Transverse colon (tissue), 4 donors: ENCODE measurements around the gene FOXA2. TPM values are rescaled to one million over a fixed set of nuclear protein-coding genes. Genes with fewer than 3 reads are reported as not detected.

Experiments used
- DNase-seq: peaks from one replicate; pipeline ENCODE4 v3.0.0-alpha.2; 2019
- H3K27ac ChIP-seq, 4 donors: fragments of 200-600 bp; sonication (generic); 2 replicates each; pipeline ENCODE4 v1.5.1; 2016 to 2018; ENCODE audit warnings: inconsistent platforms in 4 of 4
- H3K27me3 ChIP-seq: fragments of 200-600 bp; sonication (generic); 2 replicates; pipeline ENCODE4 v1.5.1; 2017; ENCODE audit warnings: inconsistent platforms
- H3K36me3 ChIP-seq, 4 donors: fragments of 200-600 bp; sonication (generic); 2 replicates each; pipeline ENCODE4 v1.5.1; 2017 to 2019; ENCODE audit warnings: inconsistent platforms in 4 of 4
- H3K4me1 ChIP-seq, 4 donors: fragments of 200-600 bp; sonication (generic); 2 replicates each; pipeline ENCODE4 v1.5.1; 2017 to 2020; ENCODE audit warnings: inconsistent platforms in 4 of 4
- H3K4me3 ChIP-seq, 4 donors: fragments of 200-600 bp; sonication (generic); 1 replicate in 1 of 4; 2 replicates in 3 of 4; pipeline versions ENCODE4 v1.5.1 to v1.6.1; 2017 to 2019; ENCODE audit warnings: inconsistent platforms in 4 of 4
- H3K9me3 ChIP-seq, 2 donors: fragments of 200-600 bp; sonication (generic); 2 replicates each; pipeline ENCODE4 v1.5.1; 2017 to 2019; ENCODE audit warnings: inconsistent platforms in 2 of 2
- EP300 ChIP-seq: sonication (generic); formaldehyde crosslinking; IDR thresholded peaks from one replicate; pipeline ENCODE4 v1.6.1; 2017; ENCODE audit warnings: antibody characterized with exemption, low read depth
- POLR2A ChIP-seq: fragments of 450-650 bp; IDR thresholded peaks from one replicate; pipeline ENCODE4 v1.6.1; 2016; ENCODE audit warnings: antibody characterized with exemption, mild to moderate bottlenecking, moderate library complexity
- POLR2AphosphoS5 ChIP-seq, 3 donors: sonication (generic); formaldehyde crosslinking; IDR thresholded peaks; one replicate each; pipeline ENCODE4 v1.6.1; 2016; ENCODE audit warnings: antibody characterized with exemption in 3 of 3
- WGBS, 2 donors: methylation state at CpG; one replicate each; pipeline ENCODE4 v1.1.5; 2018; ENCODE audit warnings: low coverage in 1 of 2; 5-methylcytosine and 5-hydroxymethylcytosine counted together
- in situ Hi-C, 4 donors: fragments of 200-750 bp; cut with MboI; loops; one replicate each; pipeline versions ENCODE4 v1.15.0 to v1.15.1; 2017; ENCODE audit warnings: low sequenced_read_pairs in 3 of 4, low pct_ligation_motif_present in 1 of 4, low pct_unique_long_range_greater_than_20kb in 1 of 4
- intact Hi-C: fragments of 100-400 bp; cut with DNase I; formaldehyde crosslinking; loops from one replicate; pipeline ENCODE4 v1.15.1; 2023; ENCODE audit warnings: low total_unique reads
- total RNA-seq, 4 donors: library from RNA; depleted of rRNA; stranded (reverse); fragments of >200 nt; gene quantifications; one replicate each; pipeline ENCODE4 v1.1.0, GENCODE V29; 2016
- TF ChIP-seq, protein P1 (sequence below), 5 experiments: fragments of 200-600 bp in 3 of 5; fragments of 450-650 bp in 2 of 5; sonication (generic) in 3 of 5; IDR thresholded peaks; 1 replicate in 2 of 5; 2 replicates in 3 of 5; pipeline ENCODE4 v1.5.1; 2016 to 2017; ENCODE audit warnings: antibody characterized with exemption in 5 of 5, inconsistent platforms in 3 of 5, mild to moderate bottlenecking in 2 of 5, moderate library complexity in 1 of 5

Gene FOXA2
- total RNA-seq, 4 donors from 2014 or later = 10.5 to 16.1 (median 12.6) TPM

DNA sequence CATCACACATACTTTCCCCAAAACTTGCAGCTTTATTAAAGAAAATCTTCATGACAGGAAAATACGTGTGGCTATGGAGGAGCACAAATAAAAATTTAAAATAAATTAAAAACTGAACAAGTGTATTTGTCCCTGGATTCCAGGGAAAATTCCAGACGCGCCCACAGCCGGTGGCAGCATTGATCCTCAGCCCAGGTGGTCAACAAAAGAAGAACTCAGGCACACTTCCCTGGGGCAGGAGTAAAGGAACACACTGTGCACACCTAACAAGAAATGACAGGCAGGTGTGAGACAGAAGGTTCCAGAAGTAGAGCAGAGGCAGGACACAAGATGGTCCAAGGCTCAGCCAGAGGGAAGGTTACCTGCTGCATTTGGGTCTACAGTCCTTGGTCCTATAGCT, 36.3 kb downstream of the FOXA2 start:
- H3K27ac ChIP-seq = no peak overlapping the region
- WGBS, 2 donors = 66 to 71% methylated on average over 4 of the region's 4 CpGs
- TF ChIP-seq EP300 (no peak), POLR2A (no peak), POLR2AphosphoS5 (IDR thresholded peaks at IDR 0.05) (no peak)
- TF ChIP-seq, protein P1, sequence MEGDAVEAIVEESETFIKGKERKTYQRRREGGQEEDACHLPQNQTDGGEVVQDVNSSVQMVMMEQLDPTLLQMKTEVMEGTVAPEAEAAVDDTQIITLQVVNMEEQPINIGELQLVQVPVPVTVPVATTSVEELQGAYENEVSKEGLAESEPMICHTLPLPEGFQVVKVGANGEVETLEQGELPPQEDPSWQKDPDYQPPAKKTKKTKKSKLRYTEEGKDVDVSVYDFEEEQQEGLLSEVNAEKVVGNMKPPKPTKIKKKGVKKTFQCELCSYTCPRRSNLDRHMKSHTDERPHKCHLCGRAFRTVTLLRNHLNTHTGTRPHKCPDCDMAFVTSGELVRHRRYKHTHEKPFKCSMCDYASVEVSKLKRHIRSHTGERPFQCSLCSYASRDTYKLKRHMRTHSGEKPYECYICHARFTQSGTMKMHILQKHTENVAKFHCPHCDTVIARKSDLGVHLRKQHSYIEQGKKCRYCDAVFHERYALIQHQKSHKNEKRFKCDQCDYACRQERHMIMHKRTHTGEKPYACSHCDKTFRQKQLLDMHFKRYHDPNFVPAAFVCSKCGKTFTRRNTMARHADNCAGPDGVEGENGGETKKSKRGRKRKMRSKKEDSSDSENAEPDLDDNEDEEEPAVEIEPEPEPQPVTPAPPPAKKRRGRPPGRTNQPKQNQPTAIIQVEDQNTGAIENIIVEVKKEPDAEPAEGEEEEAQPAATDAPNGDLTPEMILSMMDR (IDR thresholded peaks at IDR 0.05) = no peak
- no peaks in the 10 kb centered on the region for H3K4me1 ChIP-seq
- no peak for DNase-seq
- in situ Hi-C loops (no loop called here), intact Hi-C loops (no loop called here)
- no peaks in the 10 kb centered on the region for H3K9me3 ChIP-seq
- no peaks in the 10 kb centered on the region for H3K36me3 ChIP-seq
- H3K4me3 ChIP-seq = no peak overlapping the region
- H3K27me3 ChIP-seq = no peaks in the 10 kb centered on the region

DNA sequence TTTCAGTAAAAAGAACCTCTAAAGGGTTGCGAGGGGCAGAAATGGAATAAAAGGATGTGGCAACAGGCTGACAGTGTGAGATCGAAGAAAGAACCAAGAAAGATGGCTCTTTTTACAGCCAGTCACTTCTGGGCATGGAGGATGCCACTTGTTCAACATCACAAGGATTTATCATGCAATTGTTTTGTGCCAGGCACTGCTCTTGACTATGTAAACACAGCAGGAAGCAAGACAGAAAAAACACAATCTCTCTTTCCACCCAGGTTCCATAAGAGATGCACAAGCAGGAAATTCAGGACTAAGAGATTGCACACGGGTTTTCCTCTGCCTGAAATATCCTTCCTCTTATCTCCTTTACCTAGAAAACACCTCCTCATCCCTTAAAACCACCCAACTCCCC, 38.0 kb downstream of the FOXA2 start:
- H3K36me3 ChIP-seq = no peaks in the 10 kb centered on the region
- TF ChIP-seq POLR2A (no peak), EP300 (no peak), POLR2AphosphoS5 (IDR thresholded peaks at IDR 0.05) (no peak)
- TF ChIP-seq, protein P1 (IDR thresholded peaks at IDR 0.05) = no peak
- no peaks in the 10 kb centered on the region for H3K9me3 ChIP-seq
- in situ Hi-C loops (no loop called here), intact Hi-C loops (no loop called here)
- no peaks in the 10 kb centered on the region for H3K4me1 ChIP-seq
- H3K4me3 ChIP-seq = no peak overlapping the region
- no peak overlapping the region for H3K27ac ChIP-seq
- DNase-seq = no peak
- WGBS, 2 donors = 50 to 61% methylated on average over 3 of the region's 3 CpGs
- H3K27me3 ChIP-seq = no peaks in the 10 kb centered on the region

DNA sequence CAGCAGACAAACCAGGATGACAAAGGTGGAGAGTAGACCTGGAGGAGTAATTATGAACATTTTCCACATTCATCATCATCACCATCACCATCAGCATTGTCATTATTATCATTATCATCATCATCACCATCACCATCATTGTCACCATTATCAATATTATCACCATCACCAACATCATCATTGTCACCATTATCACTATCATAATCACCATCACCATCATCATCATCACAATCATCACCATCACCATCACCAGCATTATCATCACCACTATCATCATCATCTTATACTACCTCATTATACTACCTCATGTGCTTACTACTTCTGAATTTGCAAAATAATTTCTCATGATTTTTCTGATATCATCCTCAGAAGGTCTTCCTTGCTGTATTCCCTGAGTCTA, 39.3 kb downstream of the FOXA2 start:
- TF ChIP-seq EP300 (no peak), POLR2AphosphoS5 (IDR thresholded peaks at IDR 0.05) (no peak), POLR2A (no peak)
- TF ChIP-seq, protein P1 (IDR thresholded peaks at IDR 0.05) = no peak
- Histone ChIP-seq H3K4me1 (no peaks in the 10 kb centered on the region), H3K27me3 (no peaks in the 10 kb centered on the region), H3K27ac (no peak overlapping the region), H3K9me3 (no peaks in the 10 kb centered on the region), H3K4me3 (no peak overlapping the region), H3K36me3 (no peaks in the 10 kb centered on the region)
- intact Hi-C loops (no loop called here), in situ Hi-C loops (no loop called here)
- no peak for DNase-seq

DNA sequence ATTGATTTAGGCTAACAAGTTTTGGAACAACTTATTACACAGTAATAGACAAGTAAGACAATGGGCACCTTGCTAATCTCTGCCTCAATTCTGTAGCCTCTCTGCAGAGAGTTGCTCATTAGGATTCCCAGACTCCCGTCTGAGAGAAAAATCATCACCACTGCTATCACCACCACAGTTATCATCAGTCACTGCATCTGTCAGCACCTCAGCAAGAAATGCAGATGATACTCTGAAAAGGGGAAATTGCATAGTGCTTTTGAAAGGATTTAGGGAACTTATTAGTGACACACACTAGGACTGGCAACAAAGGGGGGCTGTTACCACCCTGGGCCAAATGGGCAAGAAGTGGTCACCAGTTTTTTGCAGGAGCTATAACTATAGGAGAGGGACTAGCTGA, 39.9 kb downstream of the FOXA2 start:
- TF ChIP-seq EP300 = no peak
- no peak for TF ChIP-seq POLR2A
- TF ChIP-seq, protein P1 (IDR thresholded peaks at IDR 0.05) = no peak
- no peak for TF ChIP-seq POLR2AphosphoS5 (IDR thresholded peaks at IDR 0.05)
- Histone ChIP-seq H3K36me3 (no peaks in the 10 kb centered on the region), H3K4me3 (no peak overlapping the region), H3K4me1 (no peaks in the 10 kb centered on the region), H3K27ac (no peak overlapping the region), H3K27me3 (no peaks in the 10 kb centered on the region), H3K9me3 (no peaks in the 10 kb centered on the region)
- in situ Hi-C loops (no loop called here), intact Hi-C loops (no loop called here)
- WGBS, 2 donors = 67 to 74% methylated on average over 1 of the region's 1 CpG
- no peak for DNase-seq
